Sciatic nerve (tissue), 2 donors: Measurements from ENCODE around the gene RASSF7. TPM values are rescaled to one million over a fixed set of nuclear protein-coding genes. Genes with fewer than 3 reads are reported as not detected.
A peak's percentile ranks its signal among the peaks of the same experiment; 100 is the strongest.

Experiments
- ATAC-seq: fragments of 200-7000 bp; cut with Tn5 transposase; one replicate; pipeline ENCODE4 v1.9.1; 2020; ENCODE audit warnings: mild to moderate bottlenecking, moderate library complexity
- DNase-seq: peaks from one replicate; pipeline ENCODE4 v3.0.0-alpha.2; 2020; ENCODE audit warnings: low spot score
- intact Hi-C: fragments of 100-400 bp; cut with DNase I; formaldehyde crosslinking; loops from one replicate; pipeline ENCODE4 v1.14.2; 2022
- total RNA-seq: library from RNA; stranded (reverse); fragmentation: NEBNext Ultra II Directional; extraction: Animal tissue kit (Norgen Biotek cat#: 25700); gene quantifications from one replicate; pipeline ENCODE4 v1.2.1, GENCODE V29; 2021
- donor health status: DM: no; HTN: no; CAD: no.
- donor health status: DM: no; HTN: no; CAD: no.

The RASSF7 gene
- total RNA-seq, 1 donor from 2014 or later: 7.5 TPM

DNA sequence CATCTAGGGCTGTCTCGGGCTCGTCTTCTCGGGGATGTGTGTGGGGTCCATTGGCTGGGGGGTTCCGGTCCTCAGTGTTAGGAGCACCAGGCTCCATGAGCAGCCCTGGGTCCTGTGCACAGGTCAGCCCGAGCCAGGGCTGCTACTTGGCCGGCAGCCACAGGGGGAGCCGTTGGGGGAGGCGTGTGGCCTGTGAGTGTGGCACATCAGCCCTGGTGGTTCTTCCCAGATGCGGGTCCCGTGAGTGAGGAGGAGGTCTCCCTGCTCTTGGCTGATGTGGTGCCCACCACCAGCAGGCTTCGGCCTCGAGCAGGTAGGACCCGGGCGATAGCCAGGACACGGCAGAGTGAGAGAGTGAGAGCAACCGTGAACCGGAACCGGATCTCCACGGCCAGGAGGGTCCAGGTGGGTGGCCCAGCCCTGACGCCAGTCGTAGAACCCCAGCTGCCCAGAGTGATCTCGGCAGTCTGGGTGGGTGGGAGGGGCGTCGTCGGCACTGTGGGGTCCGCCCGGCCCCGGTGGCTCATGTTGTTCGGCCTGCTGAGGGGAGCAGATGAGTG is 36.5 kb downstream of the RASSF7 start:
- DNase-seq: no peak
- ATAC-seq: peak; percentile 19
- intact Hi-C loops: no loop called here

DNA sequence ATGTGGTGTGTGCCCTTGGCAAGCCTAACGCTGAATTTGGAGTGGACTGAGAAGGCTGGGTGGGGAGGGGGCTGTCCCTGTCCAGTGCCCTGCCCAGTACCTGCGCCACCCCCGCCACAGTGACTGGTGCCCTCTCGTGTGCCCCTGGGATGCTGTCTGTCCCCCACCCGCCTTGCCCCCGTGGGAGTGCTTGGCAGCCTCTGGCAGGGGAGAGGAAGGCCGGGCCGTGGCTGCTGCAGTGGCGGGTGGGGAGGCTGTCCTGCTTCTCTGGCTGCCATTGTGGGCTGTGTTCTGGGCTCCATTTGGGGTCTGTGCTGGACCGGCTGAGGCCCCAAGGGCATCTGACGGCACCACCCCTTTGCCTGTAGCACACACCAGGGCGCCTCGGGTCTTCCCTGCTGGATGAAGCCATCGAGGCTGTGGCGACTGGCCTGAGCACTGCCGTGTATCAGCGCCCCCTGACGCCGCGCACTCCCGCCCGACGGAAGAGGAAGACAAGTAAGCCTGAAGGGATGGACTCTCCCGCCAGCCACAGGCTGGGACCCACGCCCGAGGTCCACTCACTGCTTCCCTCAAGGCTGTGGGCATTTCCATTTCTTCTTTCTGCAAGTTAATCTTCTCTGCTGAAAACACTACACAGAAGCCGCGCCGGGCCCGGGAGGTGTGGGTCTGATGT is 37.4 kb downstream of the RASSF7 start:
- intact Hi-C loops: no loop called here
- DNase-seq (no peak), ATAC-seq (no peak)

DNA sequence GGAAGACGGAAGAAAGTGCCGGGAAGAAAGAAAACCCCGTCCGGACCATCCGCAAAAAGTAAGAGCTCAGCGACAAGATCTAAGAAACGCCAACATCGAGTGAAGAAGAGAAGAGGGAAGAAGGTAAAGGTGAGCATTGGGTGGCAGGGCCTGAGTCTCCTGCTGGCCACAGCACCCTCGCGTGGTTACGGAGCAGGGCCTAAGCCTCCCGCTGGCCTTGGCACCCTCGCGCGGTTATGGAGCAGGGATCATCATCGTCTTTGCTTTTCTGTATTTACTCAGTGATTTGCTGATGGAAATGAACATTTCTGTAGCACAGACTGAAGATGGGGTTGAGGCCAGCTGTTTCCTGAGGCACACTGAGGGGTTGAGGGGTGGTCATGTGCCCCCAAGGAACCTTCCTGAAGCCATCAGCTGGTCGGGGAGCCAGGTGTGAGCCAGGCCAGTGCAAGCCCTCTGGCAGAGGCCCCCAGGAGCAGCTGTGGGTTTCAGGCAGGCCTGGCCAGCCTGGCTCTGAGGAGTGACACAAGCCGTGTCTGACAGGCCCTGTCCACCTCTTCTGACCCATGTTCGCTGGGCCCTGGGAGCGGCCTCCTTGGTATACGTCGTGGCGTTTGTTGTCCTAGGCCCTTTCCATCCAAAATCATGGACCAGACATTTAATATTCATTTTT is 40.9 kb downstream of the RASSF7 start:
- ATAC-seq (no peak), DNase-seq (no peak)
- intact Hi-C loops: no loop called here

DNA sequence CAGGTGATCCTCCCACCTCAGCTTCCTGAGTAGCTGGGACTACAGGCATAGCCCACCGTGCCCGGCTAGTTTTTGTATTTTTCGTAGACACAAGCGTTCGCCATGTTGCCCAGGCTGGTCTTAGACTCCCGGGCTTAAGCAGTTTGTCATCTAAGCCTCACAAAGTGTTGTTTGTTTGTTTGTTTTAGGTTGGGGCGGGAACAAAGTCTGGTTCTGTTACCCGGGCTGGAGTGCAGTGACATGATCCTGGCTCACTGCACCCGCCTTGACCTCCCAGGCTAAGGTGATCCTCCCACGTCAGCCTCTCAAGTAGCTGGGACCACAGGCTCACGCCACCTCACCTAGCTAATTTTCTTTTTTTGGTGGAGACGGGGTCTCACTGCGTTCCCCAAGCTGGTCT is 42.4 kb downstream of the RASSF7 start:
- intact Hi-C loops: no loop called here
- ATAC-seq (no peak), DNase-seq (no peak)

DNA sequence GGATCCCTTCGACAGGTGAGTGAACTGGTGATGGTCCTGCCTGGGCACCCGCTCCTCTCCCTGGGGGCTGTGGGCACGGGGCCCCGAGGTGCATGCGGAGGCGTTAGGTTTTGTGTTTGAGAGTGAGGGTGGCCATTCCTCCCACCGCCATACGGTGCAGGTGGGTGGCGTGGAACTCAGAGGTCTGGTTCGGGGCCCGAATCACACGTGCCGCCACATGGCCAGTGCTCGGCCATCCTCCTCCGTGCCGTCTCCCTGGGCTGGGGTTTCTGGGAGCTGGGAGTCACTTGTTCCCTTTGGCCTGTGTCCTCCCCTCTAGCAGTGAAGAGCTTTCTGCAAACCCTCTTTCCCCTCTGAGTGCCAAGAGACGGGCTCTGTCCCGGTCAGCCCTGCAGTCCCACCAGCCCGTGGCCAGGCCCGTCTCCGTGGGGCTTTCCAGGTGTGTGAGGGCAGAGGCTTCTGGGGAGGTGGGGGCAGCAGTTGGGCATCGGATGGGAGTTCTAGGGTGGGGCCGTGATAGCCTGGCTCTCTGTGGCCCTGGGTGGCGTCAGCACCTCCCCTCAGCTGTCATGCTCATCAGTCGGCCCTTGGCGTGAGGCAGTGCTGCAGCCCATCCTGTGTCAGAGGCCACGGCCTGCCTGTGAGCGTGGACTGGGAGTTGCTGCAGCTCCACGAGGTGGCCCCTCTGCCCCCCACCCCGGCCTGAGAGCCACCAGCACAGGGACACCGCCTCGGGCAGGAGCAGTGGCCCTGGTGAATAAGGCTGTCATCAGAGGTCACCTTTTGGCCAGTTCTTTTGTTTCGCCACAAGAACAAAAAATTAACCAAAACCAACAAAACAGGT is 44.7 kb downstream of the RASSF7 start:
- ATAC-seq (no peak), DNase-seq (no peak)

DNA sequence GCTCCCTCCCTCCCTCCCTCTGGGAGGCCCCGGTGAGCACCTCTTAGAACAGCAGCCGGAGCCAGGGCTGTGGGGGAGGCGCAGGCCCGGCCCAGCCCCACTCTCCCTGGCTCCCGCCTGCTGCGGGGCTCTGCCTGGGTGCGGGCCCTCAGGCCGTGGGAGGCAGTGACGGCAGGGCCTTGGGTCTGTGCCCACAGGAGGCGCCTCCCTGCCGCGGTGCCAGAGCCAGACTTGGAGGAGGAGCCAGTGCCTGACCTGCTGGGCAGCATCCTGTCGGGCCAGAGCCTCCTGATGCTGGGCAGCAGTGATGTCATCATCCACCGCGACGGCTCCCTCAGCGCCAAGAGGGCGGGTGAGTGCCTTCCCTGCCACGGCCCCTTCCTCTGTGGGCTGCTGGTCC is 45.5 kb downstream of the RASSF7 start:
- ATAC-seq (peak; percentile 39), DNase-seq (no peak)
- intact Hi-C loops: no loop called here

More for the DNA sequence above, 44.7 kb downstream of the RASSF7 start:
- intact Hi-C loops: no loop called here

DNA sequence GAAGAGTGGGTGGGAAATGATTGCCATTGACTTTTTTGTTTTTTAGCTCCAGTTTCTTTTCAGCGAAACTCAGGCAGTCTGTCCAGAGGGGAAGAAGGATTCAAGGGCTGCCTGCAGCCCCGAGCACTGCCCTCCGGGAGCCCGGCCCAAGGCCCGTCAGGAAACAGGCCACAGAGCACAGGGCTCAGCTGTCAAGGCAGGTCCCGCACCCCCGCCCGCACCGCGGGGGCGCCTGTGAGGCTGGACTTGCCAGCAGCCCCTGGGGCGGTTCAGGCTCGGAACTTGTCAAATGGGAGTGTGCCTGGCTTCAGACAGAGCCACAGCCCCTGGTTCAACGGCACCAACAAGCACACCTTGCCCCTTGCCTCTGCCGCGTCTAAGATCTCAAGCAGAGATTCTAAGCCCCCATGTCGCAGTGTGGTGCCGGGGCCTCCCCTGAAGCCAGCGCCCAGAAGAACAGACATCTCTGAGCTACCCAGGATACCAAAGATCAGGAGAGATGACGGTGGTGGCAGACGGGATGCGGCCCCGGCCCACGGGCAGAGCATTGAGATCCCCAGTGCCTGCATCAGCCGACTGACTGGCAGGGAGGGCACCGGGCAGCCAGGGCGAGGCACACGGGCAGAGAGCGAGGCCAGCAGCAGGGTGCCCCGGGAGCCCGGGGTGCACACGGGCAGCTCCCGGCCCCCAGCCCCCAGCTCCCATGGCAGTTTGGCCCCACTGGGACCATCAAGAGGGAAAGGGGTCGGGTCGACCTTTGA is 46.4 kb downstream of the RASSF7 start:
- DNase-seq (no peak), ATAC-seq (no peak)
- intact Hi-C loops: no loop called here

DNA sequence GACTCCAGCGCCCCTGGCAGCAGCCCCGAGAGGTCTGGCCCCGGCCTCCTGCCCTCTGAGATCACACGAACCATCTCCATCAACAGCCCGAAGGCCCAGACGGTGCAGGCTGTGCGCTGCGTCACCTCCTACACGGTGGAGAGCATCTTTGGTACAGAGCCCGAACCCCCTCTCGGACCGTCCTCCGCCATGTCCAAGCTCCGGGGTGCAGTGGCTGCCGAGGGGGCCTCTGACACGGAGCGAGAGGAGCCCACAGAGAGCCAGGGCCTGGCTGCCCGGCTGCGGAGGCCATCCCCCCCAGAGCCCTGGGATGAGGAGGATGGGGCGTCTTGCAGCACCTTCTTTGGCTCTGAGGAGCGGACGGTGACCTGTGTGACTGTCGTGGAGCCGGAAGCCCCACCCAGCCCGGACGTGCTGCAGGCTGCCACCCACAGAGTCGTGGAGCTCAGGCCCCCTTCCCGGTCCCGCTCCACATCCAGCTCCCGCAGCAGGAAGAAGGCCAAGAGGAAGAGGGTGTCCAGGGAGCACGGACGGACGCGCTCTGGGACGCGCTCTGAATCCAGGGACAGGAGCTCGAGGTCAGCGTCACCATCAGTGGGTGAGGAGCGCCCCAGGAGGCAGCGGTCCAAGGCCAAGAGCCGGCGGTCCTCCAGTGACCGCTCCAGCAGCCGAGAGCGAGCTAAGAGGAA is 47.3 kb downstream of the RASSF7 start:
- no peak for ATAC-seq
- intact Hi-C loops: no loop called here
- DNase-seq: no peak

DNA sequence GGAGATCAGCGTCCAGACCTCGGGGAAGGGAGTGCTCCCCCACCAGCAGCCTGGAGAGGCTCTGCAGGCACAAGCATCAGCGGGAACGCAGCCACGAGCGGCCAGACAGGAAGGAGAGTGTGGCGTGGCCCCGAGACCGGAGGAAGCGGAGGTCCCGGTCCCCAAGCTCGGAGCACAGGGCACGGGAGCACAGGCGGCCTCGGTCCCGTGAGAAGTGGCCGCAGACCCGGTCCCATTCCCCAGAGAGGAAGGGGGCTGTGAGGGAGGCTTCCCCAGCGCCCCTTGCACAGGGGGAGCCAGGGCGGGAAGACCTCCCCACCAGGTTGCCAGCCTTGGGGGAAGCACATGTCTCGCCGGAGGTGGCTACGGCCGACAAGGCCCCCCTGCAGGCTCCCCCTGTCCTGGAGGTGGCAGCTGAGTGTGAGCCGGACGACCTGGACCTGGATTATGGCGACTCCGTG is 48.1 kb downstream of the RASSF7 start:
- intact Hi-C loops: no loop called here
- ATAC-seq (no peak), DNase-seq (no peak)

DNA sequence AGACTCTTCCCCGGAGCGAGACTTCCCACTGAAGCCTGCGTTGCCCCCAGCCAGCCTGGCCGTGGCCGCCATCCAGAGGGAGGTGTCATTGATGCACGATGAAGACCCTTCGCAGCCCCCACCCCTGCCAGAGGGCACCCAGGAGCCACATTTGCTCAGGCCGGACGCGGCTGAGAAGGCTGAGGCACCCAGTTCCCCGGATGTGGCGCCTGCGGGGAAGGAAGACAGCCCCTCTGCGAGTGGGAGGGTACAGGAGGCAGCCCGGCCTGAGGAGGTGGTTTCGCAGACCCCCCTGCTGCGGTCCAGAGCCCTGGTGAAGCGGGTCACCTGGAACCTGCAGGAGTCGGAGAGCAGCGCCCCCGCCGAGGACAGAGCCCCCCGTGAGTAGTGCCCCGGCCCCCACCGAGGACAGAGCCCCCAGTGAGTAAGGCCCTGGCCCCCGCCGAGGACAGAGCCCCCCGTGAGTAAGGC is 48.6 kb downstream of the RASSF7 start:
- ATAC-seq (no peak), DNase-seq (no peak)

DNA sequence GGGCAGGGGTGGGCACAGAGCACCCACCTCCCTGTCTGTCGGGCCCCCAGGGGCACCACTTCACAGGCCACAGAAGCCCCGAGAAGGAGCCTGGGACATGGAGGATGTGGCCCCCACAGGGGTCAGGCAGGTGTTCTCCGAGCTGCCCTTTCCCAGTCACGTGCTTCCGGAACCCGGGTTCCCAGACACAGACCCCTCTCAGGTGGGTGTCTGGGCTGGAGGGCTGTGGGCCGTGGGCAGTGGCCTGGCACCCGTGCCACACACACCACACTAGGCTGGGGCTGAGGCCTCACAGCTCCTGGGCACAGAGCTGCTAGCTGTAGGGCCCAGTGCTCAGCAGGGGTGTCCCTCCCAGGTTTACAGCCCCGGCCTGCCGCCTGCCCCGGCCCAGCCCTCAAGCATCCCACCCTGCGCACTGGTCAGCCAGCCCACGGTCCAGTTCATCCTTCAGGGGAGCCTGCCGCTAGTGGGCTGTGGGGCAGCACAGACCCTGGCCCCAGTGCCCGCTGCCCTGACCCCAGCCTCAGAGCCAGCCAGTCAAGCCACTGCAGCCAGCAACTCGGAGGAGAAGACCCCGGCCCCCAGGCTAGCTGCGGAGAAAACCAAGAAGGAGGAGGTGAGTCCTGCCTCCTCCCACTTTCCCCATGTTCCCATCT is 49.5 kb downstream of the RASSF7 start:
- ATAC-seq: no peak

More for the DNA sequence above, 48.6 kb downstream of the RASSF7 start:
- intact Hi-C loops: no loop called here

DNA sequence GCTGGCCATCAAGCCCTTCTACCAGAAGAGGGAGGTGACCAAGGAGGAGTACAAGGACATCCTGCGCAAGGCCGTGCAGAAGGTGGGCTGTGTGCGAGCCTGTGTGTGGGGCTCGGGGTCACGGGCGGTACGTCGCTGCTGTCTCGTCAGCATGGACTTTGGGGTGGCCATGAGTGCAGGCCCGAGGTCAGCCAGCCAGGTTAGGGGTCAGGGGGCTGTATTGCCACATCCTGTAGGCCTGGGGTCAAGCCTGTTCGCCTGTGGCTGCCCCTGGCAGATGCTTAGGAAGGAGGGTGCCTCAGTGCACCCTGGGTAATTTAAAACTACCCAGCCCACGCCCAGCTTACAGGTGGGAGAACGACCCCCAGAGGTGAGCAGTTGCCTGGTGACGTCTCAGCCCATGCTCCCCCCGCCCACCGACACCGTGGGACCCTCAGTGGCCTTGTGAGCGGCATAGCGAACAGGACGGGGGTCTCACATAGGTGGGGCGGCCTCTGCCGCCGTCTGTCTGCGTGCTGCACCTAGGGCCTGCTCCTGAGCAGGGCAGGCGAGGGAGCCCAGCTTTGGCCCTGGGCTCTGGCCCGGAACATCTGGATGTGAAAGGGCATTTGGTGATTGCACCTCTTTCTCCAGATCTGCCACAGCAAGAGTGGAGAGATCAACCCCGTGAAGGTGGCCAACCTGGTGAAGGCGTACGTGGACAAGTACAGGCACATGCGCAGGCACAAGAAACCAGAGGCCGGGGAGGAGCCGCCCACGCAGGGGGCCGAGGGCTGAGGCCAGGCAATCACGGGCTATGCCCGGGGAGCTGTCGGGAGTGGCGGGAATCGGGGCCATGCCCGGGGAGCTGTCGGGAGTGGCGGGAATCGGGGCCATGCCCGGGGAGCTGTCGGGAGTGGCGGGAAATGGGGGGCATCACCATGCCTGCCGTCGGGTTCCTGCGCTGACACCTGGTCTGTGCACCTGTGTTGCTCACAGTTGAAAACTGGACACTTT is 50.5 kb downstream of the RASSF7 start:
- DNase-seq (no peak), ATAC-seq (no peak)
- intact Hi-C loops: no loop called here

More for the DNA sequence above, 49.5 kb downstream of the RASSF7 start:
- DNase-seq: no peak
- intact Hi-C loops: no loop called here

DNA sequence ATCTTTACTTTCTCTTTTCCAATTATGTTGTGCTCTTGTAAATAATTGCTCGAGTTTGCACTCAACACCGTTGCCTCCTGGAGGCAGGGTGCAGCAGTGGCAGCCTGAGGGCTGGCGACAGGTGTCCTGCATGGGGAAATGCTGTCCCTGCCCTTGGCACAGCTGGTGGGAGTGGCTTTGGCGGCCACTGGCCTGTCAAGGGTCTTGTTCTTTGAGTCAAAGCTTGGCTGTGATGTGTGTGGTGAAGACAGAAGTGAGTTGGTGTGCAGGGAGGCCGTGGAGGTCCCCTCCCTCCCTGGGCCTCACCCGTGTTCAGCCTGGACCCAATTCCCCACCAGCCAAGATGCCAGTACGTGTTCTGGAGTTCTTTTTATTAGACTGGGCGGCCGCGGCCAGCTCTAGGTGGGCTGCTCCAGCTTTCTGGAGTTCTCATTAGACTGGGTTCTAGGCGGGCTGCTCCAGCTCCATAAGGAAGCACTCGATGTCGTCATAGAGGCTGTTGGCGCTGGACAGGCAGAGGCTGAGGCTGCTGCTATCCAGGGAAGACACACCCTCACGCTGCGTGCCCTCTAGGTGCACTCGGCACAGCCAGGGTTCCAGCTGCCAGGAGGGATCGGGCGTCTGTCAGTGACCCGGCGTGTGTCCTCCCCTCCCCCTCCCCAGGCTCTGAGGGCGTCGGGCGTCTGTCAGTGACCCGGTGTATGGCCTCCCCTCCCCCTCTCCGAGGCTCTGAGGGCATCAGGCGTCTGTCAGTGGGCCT is 51.6 kb downstream of the RASSF7 start:
- no peak for ATAC-seq
- no peak for DNase-seq
- intact Hi-C loops: no loop called here

DNA sequence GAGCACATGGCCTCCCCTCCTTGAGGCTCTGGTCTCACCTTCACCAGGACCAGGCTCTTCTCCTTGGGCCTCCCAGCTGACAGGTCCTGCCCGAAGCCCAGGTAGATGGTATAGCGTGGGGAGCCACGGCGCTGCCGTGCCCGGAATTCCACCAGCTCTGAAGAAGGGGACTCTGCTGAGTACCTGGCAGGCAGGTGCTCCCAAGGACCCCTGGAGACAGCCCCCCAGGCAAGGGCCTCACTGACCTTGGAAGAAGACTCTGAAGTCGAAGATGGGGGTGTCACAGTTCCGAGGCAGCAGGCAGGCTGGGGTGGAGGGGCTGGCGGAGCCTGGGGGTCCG is 52.2 kb downstream of the RASSF7 start:
- ATAC-seq (no peak), DNase-seq (no peak)
- intact Hi-C loops: no loop called here

DNA sequence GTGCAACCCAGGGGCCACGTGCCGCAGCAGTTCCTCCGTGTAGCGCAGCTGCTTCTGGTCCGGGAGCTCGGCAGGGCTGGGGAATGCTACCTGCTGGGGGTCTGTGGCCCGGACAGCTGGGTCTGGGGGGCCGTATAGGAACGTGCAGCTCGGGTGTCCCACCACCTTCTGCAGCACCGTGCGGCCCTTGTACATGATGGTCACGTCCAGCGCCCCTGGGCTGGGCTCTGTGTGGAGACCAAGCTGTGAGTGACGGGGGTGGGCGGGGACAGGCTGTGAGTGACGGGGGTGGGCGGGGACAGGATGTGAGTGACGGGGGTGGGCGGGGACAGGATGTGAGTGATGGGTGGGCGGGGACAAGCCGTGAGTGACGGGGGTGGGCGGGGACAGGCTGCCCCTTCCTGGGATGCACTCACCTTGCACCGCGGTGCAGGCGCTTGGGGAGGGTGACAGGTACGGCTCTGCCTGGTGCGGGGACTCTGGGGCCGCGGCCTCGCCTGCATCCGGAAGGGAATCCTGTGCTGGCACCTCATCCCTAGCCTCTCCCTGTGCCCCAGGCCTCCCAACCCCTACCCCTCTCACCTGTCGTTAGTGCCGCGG is 52.7 kb downstream of the RASSF7 start:
- no peak for ATAC-seq
- DNase-seq: peak; percentile 82
- intact Hi-C loops: no loop called here
